H1 (cell line): ENCODE measurements around the gene STAT4.

Experiments
- BRCA1 ChIP-seq: IDR thresholded peaks from 2 replicates; pipeline ENCODE4 v1.6.1; 2012; ENCODE audit warnings: low read depth, low read length, improper control_type of control experiment
- CHD2 ChIP-seq: IDR thresholded peaks from 2 replicates; pipeline ENCODE4 v1.6.1; 2012; ENCODE audit warnings: low read length, improper control_type of control experiment
- E2F6 ChIP-seq: IDR thresholded peaks from 2 replicates; pipeline ENCODE4 v1.6.1; 2012; ENCODE audit warnings: inconsistent platforms
- EZH2 ChIP-seq: fragments of 200-600 bp; sonication (generic); IDR thresholded peaks from 2 replicates; pipeline ENCODE4 v1.7.1; 2012; ENCODE audit warnings: low read depth, mild to moderate bottlenecking, moderate library complexity, low read length, inconsistent platforms; ENCODE audit not compliant: severe bottlenecking
- KDM1A ChIP-seq: fragments of 200-600, 300-600 bp; sonication (generic); IDR thresholded peaks from 2 replicates; pipeline ENCODE4 v1.7.1; 2016; ENCODE audit warnings: mild to moderate bottlenecking, low read length, borderline replicate concordance
- POLR2A ChIP-seq, 2 experiments: IDR thresholded peaks; 1 replicate in 1 of 2; 2 replicates in 1 of 2; pipeline ENCODE4 v1.6.1; 2011; ENCODE audit warnings: low read depth in 2 of 2, low read length in 2 of 2, mild to moderate bottlenecking in 2 of 2; ENCODE audit errors: control extremely low read depth in 1 of 2
- SIN3A ChIP-seq, 2 experiments: IDR thresholded peaks in 1 of 2; conservative IDR thresholded peaks in 1 of 2; 2 replicates each; pipeline ENCODE4 v1.6.1; 2011 to 2012; ENCODE audit warnings: low read length in 2 of 2, improper control_type of control experiment in 1 of 2, low read depth in 1 of 2, mild to moderate bottlenecking in 1 of 2
- USF2 ChIP-seq: IDR thresholded peaks from 2 replicates; pipeline ENCODE4 v1.6.1; 2011; ENCODE audit warnings: low read length, improper control_type of control experiment
- YY1 ChIP-seq: IDR thresholded peaks from 2 replicates; pipeline ENCODE4 v1.6.1; 2011; ENCODE audit warnings: low read depth, mild to moderate bottlenecking, low read length
- TF ChIP-seq, protein P1 (sequence below): IDR thresholded peaks from 2 replicates; pipeline ENCODE4 v1.6.1; 2011; ENCODE audit warnings: low read depth, mild to moderate bottlenecking, low read length; ENCODE audit not compliant: insufficient read depth
- TF ChIP-seq, protein P2 (sequence below), 3 experiments: IDR thresholded peaks; 1 replicate in 2 of 3; 2 replicates in 1 of 3; pipeline versions ENCODE4 v1.5.1 to v1.6.1; 2011; ENCODE audit warnings: low read length in 3 of 3, mild to moderate bottlenecking in 3 of 3, inconsistent platforms in 2 of 3, low read depth in 1 of 3, moderate library complexity in 1 of 3; ENCODE audit not compliant: insufficient read depth in 1 of 3; ENCODE audit errors: control extremely low read depth in 1 of 3

DNA sequence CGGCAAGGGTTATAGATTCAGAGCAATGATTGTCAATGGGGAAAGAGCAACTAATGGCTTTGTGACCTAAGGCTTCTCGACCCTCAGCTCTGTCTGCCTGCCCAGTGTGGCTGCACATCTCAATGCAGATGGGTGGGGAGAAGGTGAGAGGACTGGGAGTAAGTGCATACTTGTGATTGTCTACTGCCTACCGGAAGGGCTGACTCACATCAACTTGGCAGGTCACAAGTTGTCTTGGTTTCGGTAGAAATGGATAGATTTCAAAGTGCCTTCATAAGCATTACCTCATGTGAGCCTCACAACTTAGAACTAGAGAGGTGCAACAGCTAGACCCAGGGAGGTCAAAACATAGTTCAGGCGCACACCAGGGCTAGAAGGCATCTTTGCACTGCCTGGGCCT lies 166.2 kb downstream of the STAT4 start:
- TF ChIP-seq, protein P1, sequence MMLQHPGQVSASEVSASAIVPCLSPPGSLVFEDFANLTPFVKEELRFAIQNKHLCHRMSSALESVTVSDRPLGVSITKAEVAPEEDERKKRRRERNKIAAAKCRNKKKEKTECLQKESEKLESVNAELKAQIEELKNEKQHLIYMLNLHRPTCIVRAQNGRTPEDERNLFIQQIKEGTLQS: no peak
- TF ChIP-seq SIN3A (conservative IDR thresholded peaks at IDR 0.05 in 1 of 2, IDR thresholded peaks at IDR 0.05 in 1 of 2; ENCODE audit: low read depth in 1 of 2, low read length in 2 of 2) (no peak), POLR2A (IDR thresholded peaks at IDR 0.05; ENCODE audit: control extremely low read depth in 1 of 2, low read depth in 2 of 2, low read length in 2 of 2) (no peak), USF2 (no peak), EZH2 (no peak), E2F6 (no peak), KDM1A (no peak), CHD2 (no peak), BRCA1 (no peak), YY1 (no peak)
- TF ChIP-seq, protein P2, sequence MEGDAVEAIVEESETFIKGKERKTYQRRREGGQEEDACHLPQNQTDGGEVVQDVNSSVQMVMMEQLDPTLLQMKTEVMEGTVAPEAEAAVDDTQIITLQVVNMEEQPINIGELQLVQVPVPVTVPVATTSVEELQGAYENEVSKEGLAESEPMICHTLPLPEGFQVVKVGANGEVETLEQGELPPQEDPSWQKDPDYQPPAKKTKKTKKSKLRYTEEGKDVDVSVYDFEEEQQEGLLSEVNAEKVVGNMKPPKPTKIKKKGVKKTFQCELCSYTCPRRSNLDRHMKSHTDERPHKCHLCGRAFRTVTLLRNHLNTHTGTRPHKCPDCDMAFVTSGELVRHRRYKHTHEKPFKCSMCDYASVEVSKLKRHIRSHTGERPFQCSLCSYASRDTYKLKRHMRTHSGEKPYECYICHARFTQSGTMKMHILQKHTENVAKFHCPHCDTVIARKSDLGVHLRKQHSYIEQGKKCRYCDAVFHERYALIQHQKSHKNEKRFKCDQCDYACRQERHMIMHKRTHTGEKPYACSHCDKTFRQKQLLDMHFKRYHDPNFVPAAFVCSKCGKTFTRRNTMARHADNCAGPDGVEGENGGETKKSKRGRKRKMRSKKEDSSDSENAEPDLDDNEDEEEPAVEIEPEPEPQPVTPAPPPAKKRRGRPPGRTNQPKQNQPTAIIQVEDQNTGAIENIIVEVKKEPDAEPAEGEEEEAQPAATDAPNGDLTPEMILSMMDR (IDR thresholded peaks at IDR 0.05; ENCODE audit: control extremely low read depth in 1 of 3, insufficient read depth in 1 of 3, low read depth in 1 of 3, low read length in 3 of 3): no peak
